ENCODE results near the gene TENM4.

DNA sequence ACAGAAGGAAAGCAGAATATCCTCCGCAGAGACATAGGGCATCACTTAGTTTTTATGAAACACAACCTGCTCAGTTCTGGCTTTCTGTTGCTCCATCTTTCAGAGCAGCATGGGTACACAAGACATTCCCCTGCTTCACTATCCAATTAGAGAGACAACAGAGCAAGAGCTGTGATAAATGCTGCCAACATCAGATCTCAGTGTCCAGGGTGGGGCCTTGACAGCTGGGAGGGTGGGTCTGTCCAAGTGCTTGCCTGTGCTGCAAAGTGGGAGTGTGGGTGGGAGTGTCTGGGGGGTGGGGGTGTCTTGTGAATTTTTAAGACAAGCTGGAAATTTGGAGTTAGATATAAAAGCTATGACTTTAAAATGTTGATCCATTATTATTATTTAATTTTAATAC lies 369.6 kb downstream of the TENM4 start:
- TF ChIP-seq TARDBP (CRISPR knock-in tag; IDR thresholded peaks at IDR 0.05): no peak
- TF ChIP-seq ZNF629 (CRISPR knock-in tag; conservative IDR thresholded peaks at IDR 0.05): no peak
- TF ChIP-seq ZBTB20 (CRISPR knock-in tag; IDR thresholded peaks at IDR 0.05; ENCODE audit: borderline replicate concordance, low read depth): no peak
- no peak for TF ChIP-seq RBM39 (IDR thresholded peaks at IDR 0.05; ENCODE audit: low read depth, low read length, poor library complexity, severe bottlenecking)
- TF ChIP-seq NCOA2 (CRISPR knock-in tag; IDR thresholded peaks at IDR 0.05): no peak
- no peak for TF ChIP-seq SALL2 (CRISPR knock-in tag; IDR thresholded peaks at IDR 0.05)
- no peak for TF ChIP-seq EP300 (IDR thresholded peaks at IDR 0.05; ENCODE audit: low read depth in 2 of 2, low read length in 2 of 2)
- no peak for TF ChIP-seq EP300 (CRISPR knock-in tag; IDR thresholded peaks at IDR 0.05; ENCODE audit: borderline replicate concordance)
- TF ChIP-seq YY1 (IDR thresholded peaks at IDR 0.05; ENCODE audit: insufficient read depth, insufficient replicate concordance, low read depth, low read length): no peak
- no peak for TF ChIP-seq SIN3A (IDR thresholded peaks at IDR 0.05; ENCODE audit: borderline replicate concordance, low read depth, low read length)
- no peak for TF ChIP-seq GTF2F1 (IDR thresholded peaks at IDR 0.05; ENCODE audit: low read length)
- TF ChIP-seq, protein P1, sequence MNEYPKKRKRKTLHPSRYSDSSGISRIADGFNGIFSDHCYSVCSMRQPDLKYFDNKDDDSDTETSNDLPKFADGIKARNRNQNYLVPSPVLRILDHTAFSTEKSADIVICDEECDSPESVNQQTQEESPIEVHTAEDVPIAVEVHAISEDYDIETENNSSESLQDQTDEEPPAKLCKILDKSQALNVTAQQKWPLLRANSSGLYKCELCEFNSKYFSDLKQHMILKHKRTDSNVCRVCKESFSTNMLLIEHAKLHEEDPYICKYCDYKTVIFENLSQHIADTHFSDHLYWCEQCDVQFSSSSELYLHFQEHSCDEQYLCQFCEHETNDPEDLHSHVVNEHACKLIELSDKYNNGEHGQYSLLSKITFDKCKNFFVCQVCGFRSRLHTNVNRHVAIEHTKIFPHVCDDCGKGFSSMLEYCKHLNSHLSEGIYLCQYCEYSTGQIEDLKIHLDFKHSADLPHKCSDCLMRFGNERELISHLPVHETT (CRISPR knock-in tag; conservative IDR thresholded peaks at IDR 0.05): no peak
- TF ChIP-seq ZNF549 (CRISPR knock-in tag; IDR thresholded peaks at IDR 0.05): no peak

All from HepG2 (cell line).